A673 (cell line): ENCODE measurements around the gene ATP2B2. TPM values are rescaled to one million over a fixed set of nuclear protein-coding genes. Genes with fewer than 3 reads are reported as not detected.

ENCODE experiments used
- BruUV-seq: library from RNA; stranded (reverse); fragments of 400-500 nt; replicated peaks from 2 replicates; lab custom pipeline; 2021; lab: Mats Ljungman, UMichigan
- CTCF ChIA-PET: fragments of 300-600 bp; sonication (Branson Sonifier 250); formaldehyde crosslinking; loops from one replicate; lab custom pipeline; 2022; ENCODE audit warnings: antibody characterized with exemption; lab: Charles Lee
- POLR2A ChIA-PET: fragments of 300-600 bp; sonication (Branson Sonifier 250); formaldehyde crosslinking; loops from one replicate; lab custom pipeline; 2022; ENCODE audit warnings: antibody characterized with exemption; ENCODE audit not compliant: low non-redundant PET; lab: Charles Lee
- DNase-seq: peaks from one replicate; pipeline ENCODE4 v3.0.0-alpha.2; 2015; ENCODE audit warnings: low spot score
- H3K27ac ChIP-seq: fragments of 200-600 bp; sonication (generic); 2 replicates; pipeline ENCODE4 v1.5.1; 2016; ENCODE audit warnings: mixed run types, low read depth, mild to moderate bottlenecking, mixed read lengths, antibody characterized with exemption, low read length; ENCODE audit not compliant: poor library complexity, severe bottlenecking
- H3K27me3 ChIP-seq: fragments of 200-600 bp; sonication (generic); replicated peaks from 2 replicates; pipeline ENCODE4 v1.6.1; 2017; ENCODE audit warnings: mixed run types, low read depth, mild to moderate bottlenecking, mixed read lengths, antibody characterized with exemption, low read length; ENCODE audit not compliant: insufficient read depth, poor library complexity
- H3K36me3 ChIP-seq: fragments of 200-600 bp; sonication (generic); 2 replicates; pipeline ENCODE4 v1.6.1; 2016; ENCODE audit warnings: mixed run types, mild to moderate bottlenecking, mixed read lengths, antibody characterized with exemption, low read length; ENCODE audit not compliant: insufficient read depth, poor library complexity, severe bottlenecking
- H3K4me1 ChIP-seq: fragments of 200-600 bp; sonication (generic); 2 replicates; pipeline ENCODE4 v1.6.1; 2017; ENCODE audit warnings: mixed run types, mild to moderate bottlenecking, mixed read lengths, antibody characterized with exemption, low read length; ENCODE audit not compliant: insufficient read depth, poor library complexity, severe bottlenecking
- H3K4me3 ChIP-seq: fragments of 200-600 bp; sonication (generic); 2 replicates; pipeline ENCODE4 v1.5.1; 2016; ENCODE audit warnings: low read depth, mixed run types, mild to moderate bottlenecking, mixed read lengths, low read length; ENCODE audit not compliant: poor library complexity, severe bottlenecking
- H3K9me3 ChIP-seq: fragments of 200-600 bp; sonication (generic); 2 replicates; pipeline ENCODE4 v1.6.1; 2016; ENCODE audit warnings: mixed run types, low read depth, mild to moderate bottlenecking, mixed read lengths, antibody characterized with exemption, low read length; ENCODE audit not compliant: poor library complexity, severe bottlenecking
- CTCF ChIP-seq: fragments of 300-800, 200-600 bp; sonication (generic); conservative IDR thresholded peaks from 2 replicates; pipeline ENCODE4 v1.5.1; 2017; ENCODE audit warnings: low read depth, mild to moderate bottlenecking, antibody characterized with exemption, low read length, moderate library complexity, mixed read lengths
- EZH2 ChIP-seq: fragments of 200-600 bp; sonication (generic); IDR thresholded peaks from 2 replicates; pipeline ENCODE4 v1.6.1; 2017; ENCODE audit warnings: borderline replicate concordance, low read depth, mild to moderate bottlenecking, mixed read lengths, antibody characterized with exemption, low read length; ENCODE audit not compliant: poor library complexity, severe bottlenecking
- intact Hi-C: fragments of 100-400 bp; cut with micrococcal nuclease; formaldehyde crosslinking; loops from one replicate; pipeline ENCODE4 v1.10.0; 2022; ENCODE audit not compliant: unreplicated experiment
- total RNA-seq: library from RNA; stranded (reverse); gene quantifications from 2 replicates; pipeline ENCODE4 v1.2.3, GENCODE V29; 2021

ATP2B2 gene
- total RNA-seq, 1 experiment from 2014 or later, result 0.17 TPM

- DNase-seq, result no peak
- H3K4me1 ChIP-seq, result no peaks in the 10 kb centered on the region
- no peaks in the 10 kb centered on the region for H3K27me3 ChIP-seq
- no peaks in the 10 kb centered on the region for H3K9me3 ChIP-seq
- ChIA-PET POLR2A (no interaction called here), CTCF (no interaction called here)
- TF ChIP-seq EZH2, result no peak
- TF ChIP-seq CTCF, result no peak
- intact Hi-C loops, result no loop called here
- BruUV-seq, result no TSS peak
- H3K36me3 ChIP-seq, result peaks cover 56% of the 10 kb centered on the region
- no peak overlapping the region for H3K4me3 ChIP-seq
- H3K27ac ChIP-seq, result no peak overlapping the region
Observed at GRCh38 chr3:10303785-10304184, 201.6 kb downstream of the ATP2B2 start.

GRCh38 chr3:10303105-10303504, 202.3 kb downstream of the ATP2B2 start:
- CTCF ChIA-PET, result no interaction called here
- DNase-seq, result no peak
- TF ChIP-seq CTCF, result no peak
- no peak for TF ChIP-seq EZH2
- POLR2A ChIA-PET, result no interaction called here
- Histone ChIP-seq H3K4me1 (no peaks in the 10 kb centered on the region), H3K4me3 (no peak overlapping the region), H3K27ac (no peak overlapping the region), H3K9me3 (no peaks in the 10 kb centered on the region), H3K36me3 (peaks cover 56% of the 10 kb centered on the region), H3K27me3 (no peaks in the 10 kb centered on the region)
- no TSS peak for BruUV-seq
- intact Hi-C loops, result no loop called here

GRCh38 chr3:10300087-10300486, 205.3 kb downstream of the ATP2B2 start:
- Histone ChIP-seq H3K4me1 (no peaks in the 10 kb centered on the region), H3K9me3 (no peaks in the 10 kb centered on the region), H3K36me3 (peaks cover 50% of the 10 kb centered on the region), H3K27ac (no peak overlapping the region), H3K4me3 (no peak overlapping the region), H3K27me3 (no peaks in the 10 kb centered on the region)
- ChIA-PET POLR2A (no interaction called here), CTCF (no interaction called here)
- no TSS peak for BruUV-seq
- intact Hi-C loops, result no loop called here
- no peak for DNase-seq
- no peak for TF ChIP-seq EZH2

- no peak overlapping the region for H3K4me3 ChIP-seq
- ChIA-PET POLR2A (no interaction called here), CTCF (no interaction called here)
- TF ChIP-seq EZH2 (no peak), CTCF (no peak)
- no peak for DNase-seq
- no TSS peak for BruUV-seq
- intact Hi-C loops, result no loop called here
- no peaks in the 10 kb centered on the region for H3K9me3 ChIP-seq
- H3K27me3 ChIP-seq, result no peaks in the 10 kb centered on the region
- no peak overlapping the region for H3K27ac ChIP-seq
- no peaks in the 10 kb centered on the region for H3K4me1 ChIP-seq
- H3K36me3 ChIP-seq, result peaks cover 46% of the 10 kb centered on the region
Observed at GRCh38 chr3:10299679-10300078, 205.7 kb downstream of the ATP2B2 start.
